Measurements from ENCODE around the gene FLNA.
"Not testable (repeated sequence)": the region's sequence is repeated elsewhere in the genome, so short reads cannot be mapped to it uniquely, and the experiment has no call there.

FLNA gene

GRCh38 chrX:154374313-154375155 lies at the start of gene FLNA:
FLNA (minus strand) TSS chrX:154374634; CDS start chrX:154371245, 3,389 bp downstream.
- DNase-seq = peak; percentile 34

GRCh38 chrX:154420402-154420756 lies 45.9 kb upstream of the FLNA start:
- DNase-seq = no peak

GRCh38 chrX:154419688-154420401 lies 45.4 kb upstream of the FLNA start:
- no peak for DNase-seq

- DNase-seq = no peak
Observed at GRCh38 chrX:154419189-154419588, 44.8 kb upstream of the FLNA start.

- no peak for DNase-seq
Observed at GRCh38 chrX:154417157-154417556, 42.7 kb upstream of the FLNA start.

GRCh38 chrX:154413142-154413541 lies 38.7 kb upstream of the FLNA start:
- no peak for DNase-seq

GRCh38 chrX:154412468-154412867 lies 38.0 kb upstream of the FLNA start:
- peak; percentile 11 for DNase-seq

GRCh38 chrX:154411981-154412340 lies 37.5 kb upstream of the FLNA start:
- peak; percentile 25 for DNase-seq

- peak; percentile 91 for DNase-seq
Observed at GRCh38 chrX:154409222-154409871, 34.9 kb upstream of the FLNA start, which contains the start of gene DNASE1L1. DNASE1L1 (minus strand) TSS chrX:154409254; CDS start chrX:154405568, 3,686 bp downstream.

- no peak for DNase-seq
Observed at GRCh38 chrX:154408659-154409221, 34.3 kb upstream of the FLNA start.

- no peak for DNase-seq
Observed at GRCh38 chrX:154404625-154405192, 30.3 kb upstream of the FLNA start.

- DNase-seq = no peak
Observed at GRCh38 chrX:154403858-154404257, 29.4 kb upstream of the FLNA start.

- no peak for DNase-seq
Observed at GRCh38 chrX:154403192-154403591, 28.8 kb upstream of the FLNA start.

GRCh38 chrX:154402622-154403127 lies 28.2 kb upstream of the FLNA start:
- DNase-seq = no peak

- DNase-seq = no peak
Observed at GRCh38 chrX:154401918-154402621, 27.6 kb upstream of the FLNA start.

GRCh38 chrX:154401045-154401799 lies 26.8 kb upstream of the FLNA start:
- DNase-seq = no peak

GRCh38 chrX:154400369-154400817 lies 26.0 kb upstream of the FLNA start:
- not testable (repeated sequence) for DNase-seq

GRCh38 chrX:154399527-154400368 lies 25.3 kb upstream of the FLNA start:
- no peak for DNase-seq

- peak; percentile 86 for DNase-seq
Observed at GRCh38 chrX:154398668-154399526, 24.5 kb upstream of the FLNA start.
